ENCODE data around the gene RHBDL1. TPM values are rescaled to one million over a fixed set of nuclear protein-coding genes. Genes with fewer than 3 reads are reported as not detected.

RHBDL1 gene
- total and polyA plus RNA-seq, 7 donors: 0.06 to 0.42 (median 0.13) TPM

GRCh38 chr16:715477-716199 lies 40.2 kb downstream of the RHBDL1 start:
- Histone ChIP-seq H3K9me3 (no peaks in the 10 kb centered on the region), H3K36me3 (ENCODE audit: insufficient read depth in 1 of 2, low read depth in 1 of 2) (no peaks in the 10 kb centered on the region), H3K27ac (no peak overlapping the region), H3K4me1 (peaks cover 18% of the 10 kb centered on the region), H3K27me3 (ENCODE audit: insufficient read depth in 3 of 3, low read length in 2 of 3) (peaks cover 0 to 10% (median 3%) of the 10 kb centered on the region in 3 donors), H3K4me3 (peak overlapping the region; percentile 74)
- TF ChIP-seq CTCF (IDR thresholded peaks at IDR 0.05): no peak
- ATAC-seq (no peak), DNase-seq (no peak)
- 0 to 2% (median 1%) methylated on average over 58 to 74 of the region's 74 CpGs for WGBS, 3 donors
- intact Hi-C loops (cut with DNase I): no loop called here

- Histone ChIP-seq H3K27ac (no peak overlapping the region), H3K36me3 (ENCODE audit: insufficient read depth in 1 of 2, low read depth in 1 of 2) (no peaks in the 10 kb centered on the region), H3K4me3 (peak overlapping the region; percentile 74), H3K27me3 (ENCODE audit: insufficient read depth in 3 of 3, low read length in 2 of 3) (peaks cover 0 to 4% (median 2%) of the 10 kb centered on the region in 3 donors), H3K4me1 (peaks cover 18% of the 10 kb centered on the region), H3K9me3 (no peaks in the 10 kb centered on the region)
- no peak for TF ChIP-seq CTCF (IDR thresholded peaks at IDR 0.05)
- DNase-seq (no peak), ATAC-seq (no peak)
- intact Hi-C loops (cut with DNase I): no loop called here
- WGBS, 3 donors: 10 to 36% (median 17%) methylated on average over 2 to 12 of the region's 12 CpGs
These were observed 40.7 kb downstream of the RHBDL1 start for GRCh38 chr16:716200-716568.

GRCh38 chr16:716768-717325 lies 41.4 kb downstream of the RHBDL1 start:
- ATAC-seq (no peak), DNase-seq (no peak)
- H3K4me1 ChIP-seq: peaks cover 24% of the 10 kb centered on the region
- no peak for TF ChIP-seq CTCF (IDR thresholded peaks at IDR 0.05)
- H3K36me3 ChIP-seq (ENCODE audit: insufficient read depth in 1 of 2, low read depth in 1 of 2): peaks cover 0 to under 1% of the 10 kb centered on the region in 2 donors
- H3K27me3 ChIP-seq (ENCODE audit: insufficient read depth in 3 of 3, low read length in 2 of 3): peaks cover 0 to 2% (median 0%) of the 10 kb centered on the region in 3 donors
- no peak overlapping the region for H3K27ac ChIP-seq
- no peaks in the 10 kb centered on the region for H3K9me3 ChIP-seq
- no peak overlapping the region for H3K4me3 ChIP-seq
- intact Hi-C loops (cut with DNase I): no loop called here
- 86 to 88% (median 87%) methylated on average over 26 to 29 of the region's 29 CpGs for WGBS, 3 donors

GRCh38 chr16:717450-718245 lies 42.2 kb downstream of the RHBDL1 start:
- Histone ChIP-seq H3K4me3 (no peak overlapping the region), H3K27ac (no peak overlapping the region), H3K4me1 (peaks cover 29% of the 10 kb centered on the region), H3K27me3 (ENCODE audit: insufficient read depth in 3 of 3, low read length in 2 of 3) (no peaks in the 10 kb centered on the region), H3K36me3 (ENCODE audit: insufficient read depth in 1 of 2, low read depth in 1 of 2) (peaks cover 0 to 7% of the 10 kb centered on the region in 2 donors), H3K9me3 (no peaks in the 10 kb centered on the region)
- no peak for DNase-seq
- no peak for TF ChIP-seq CTCF (IDR thresholded peaks at IDR 0.05)
- 71 to 78% (median 73%) methylated on average over 27 to 32 of the region's 32 CpGs for WGBS, 3 donors
- no peak for ATAC-seq
- intact Hi-C loops (cut with DNase I): no loop called here
